GM19324 (cell line): ENCODE results near the gene TMEM271.

Experiments
- ATAC-seq: cut with Tn5 transposase; IDR thresholded peaks from one replicate; pipeline ENCODE4 v1.9.1; 2021; ENCODE audit warnings: mild to moderate bottlenecking, moderate library complexity; ENCODE audit not compliant: unreplicated experiment, low FRiP score

The TMEM271 gene

DNA sequence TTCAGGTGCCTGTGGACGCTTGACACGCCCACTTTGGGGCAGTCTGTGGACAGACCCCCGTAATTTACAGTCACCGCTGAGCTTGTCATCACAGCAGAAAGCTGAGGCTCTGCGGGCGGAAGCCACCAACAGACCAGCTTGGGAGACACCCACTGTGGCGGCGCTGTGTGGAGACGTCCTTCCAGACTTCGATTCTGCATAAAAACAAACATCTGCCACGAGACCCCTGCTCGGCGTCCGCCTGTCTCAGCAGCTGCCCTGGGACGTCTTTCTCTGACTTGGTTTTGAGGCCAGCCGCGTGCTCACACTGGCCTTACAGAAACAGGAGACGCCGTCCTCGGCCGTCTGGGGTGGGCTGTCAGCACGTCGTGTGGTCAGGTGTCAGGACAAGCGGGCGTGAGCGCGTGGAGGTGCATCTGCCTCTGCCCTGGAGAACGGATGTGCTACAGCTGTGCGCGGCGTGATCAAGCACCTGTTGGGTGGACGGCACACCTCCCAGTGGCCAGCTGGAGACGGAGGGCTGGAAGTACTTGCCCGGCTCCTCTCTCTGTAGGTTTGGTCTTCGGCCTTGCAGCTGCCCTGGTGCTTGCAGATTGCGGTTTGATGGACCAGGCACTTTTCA lies 39.6 kb downstream of the TMEM271 start:
- ATAC-seq = no peak

DNA sequence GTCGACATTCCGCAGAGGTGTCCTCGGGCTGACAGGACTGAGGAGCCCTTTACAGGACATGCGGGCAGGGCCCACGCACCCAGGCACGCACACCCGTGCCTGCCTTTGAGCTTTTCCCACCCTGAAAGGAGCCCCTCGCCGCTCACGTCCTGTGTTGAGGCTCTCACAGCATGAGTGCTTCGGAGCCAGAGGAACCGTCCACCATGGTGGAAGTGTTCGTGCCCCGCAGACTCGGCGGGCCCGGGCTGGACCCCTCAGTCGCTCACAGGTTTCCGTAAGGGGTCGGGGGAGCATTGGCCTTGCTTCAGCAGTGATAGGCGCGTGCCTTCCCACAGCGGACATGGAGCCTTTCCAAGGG lies 40.2 kb downstream of the TMEM271 start:
- ATAC-seq = no peak

- no peak for ATAC-seq
These were observed 40.7 kb downstream of the TMEM271 start for GRCh38 chr4:535181-535923.

GRCh38 chr4:534576-535151 lies 41.4 kb downstream of the TMEM271 start:
- no peak for ATAC-seq

- no peak for ATAC-seq
These were observed 42.0 kb downstream of the TMEM271 start for GRCh38 chr4:534101-534575.

GRCh38 chr4:533318-534100 lies 42.6 kb downstream of the TMEM271 start:
- no peak for ATAC-seq

GRCh38 chr4:532588-533317 lies 43.3 kb downstream of the TMEM271 start:
- no peak for ATAC-seq

GRCh38 chr4:531721-532565 lies 44.2 kb downstream of the TMEM271 start:
- no peak for ATAC-seq

DNA sequence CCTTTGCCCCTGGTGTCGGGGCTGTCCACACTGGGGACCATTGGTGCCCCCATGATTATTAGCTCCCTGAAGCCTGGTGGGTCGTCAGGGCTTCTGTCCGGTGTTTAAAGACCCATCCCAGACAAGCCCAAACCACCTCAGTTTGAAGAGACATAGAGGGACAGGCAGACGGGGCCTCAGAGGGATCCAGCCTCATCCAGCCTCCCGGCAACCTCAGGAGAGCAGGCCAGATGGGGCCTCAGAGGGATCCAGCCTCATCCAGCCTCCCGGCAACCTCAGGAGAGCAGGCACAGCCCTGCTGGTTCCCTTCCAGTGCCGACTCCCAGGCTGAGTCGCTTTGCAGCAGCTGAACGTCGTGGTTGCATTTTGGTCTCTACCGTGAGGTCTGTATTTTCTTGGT lies 45.0 kb downstream of the TMEM271 start:
- no peak for ATAC-seq

GRCh38 chr4:530017-530781 lies 45.9 kb downstream of the TMEM271 start:
- ATAC-seq = no peak

DNA sequence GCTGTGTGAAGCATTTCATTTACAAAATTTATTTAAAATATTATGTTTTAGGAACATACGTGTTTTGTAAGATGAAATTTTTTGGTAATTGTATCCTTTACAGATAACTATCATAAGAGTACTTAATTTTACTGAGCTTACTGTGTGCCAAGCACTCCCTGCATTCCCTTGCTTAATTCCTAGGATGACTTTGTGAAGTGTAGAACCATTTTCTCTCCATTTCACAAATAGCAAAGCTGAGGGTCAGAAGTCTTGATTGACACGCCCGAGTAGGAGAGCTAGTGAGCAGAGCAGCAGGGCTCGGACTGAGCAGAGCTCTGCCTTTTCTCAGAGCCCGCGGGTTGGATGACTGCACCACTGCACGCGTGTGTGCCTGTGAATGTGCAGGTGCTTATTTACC lies 46.5 kb downstream of the TMEM271 start:
- ATAC-seq = no peak

GRCh38 chr4:528835-529234 lies 47.3 kb downstream of the TMEM271 start:
- no peak for ATAC-seq

GRCh38 chr4:528296-528695 lies 47.8 kb downstream of the TMEM271 start:
- no peak for ATAC-seq

- ATAC-seq = no peak
These were observed 49.1 kb downstream of the TMEM271 start for GRCh38 chr4:526971-527460.

DNA sequence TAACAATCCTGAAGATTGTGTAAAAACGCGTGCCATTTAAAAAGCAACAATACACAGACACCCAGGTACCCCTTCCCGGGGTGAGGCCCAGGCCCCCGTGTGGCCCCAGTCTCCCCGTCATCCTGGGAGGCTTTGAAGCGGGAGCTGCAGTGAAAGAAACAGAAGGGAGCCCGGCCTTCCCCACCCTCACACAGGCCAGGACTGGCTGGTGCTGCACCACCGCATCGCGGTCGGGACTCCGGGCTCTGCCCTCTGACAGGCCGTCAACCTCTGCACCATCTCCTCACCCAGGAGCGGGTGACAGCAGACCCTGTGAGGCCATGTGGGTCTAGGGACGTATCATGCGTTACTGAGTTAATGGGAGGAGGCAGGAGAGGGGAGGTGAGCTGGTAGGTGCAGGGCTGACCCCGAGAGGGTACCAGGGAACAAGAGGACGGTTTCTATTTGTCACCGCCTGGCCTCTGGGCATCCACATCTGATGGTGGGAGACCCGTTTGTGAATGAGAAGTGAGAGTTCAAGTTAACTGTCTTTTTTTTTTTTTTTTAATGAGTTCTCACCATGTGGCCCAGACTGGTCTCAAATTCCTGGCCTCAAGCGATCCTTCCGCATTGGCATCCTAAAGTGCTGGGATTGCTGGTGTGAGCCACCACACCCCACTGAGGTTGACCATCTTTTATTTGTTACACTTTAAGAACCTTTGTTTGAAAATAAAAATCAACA lies 49.7 kb downstream of the TMEM271 start:
- ATAC-seq = no peak

DNA sequence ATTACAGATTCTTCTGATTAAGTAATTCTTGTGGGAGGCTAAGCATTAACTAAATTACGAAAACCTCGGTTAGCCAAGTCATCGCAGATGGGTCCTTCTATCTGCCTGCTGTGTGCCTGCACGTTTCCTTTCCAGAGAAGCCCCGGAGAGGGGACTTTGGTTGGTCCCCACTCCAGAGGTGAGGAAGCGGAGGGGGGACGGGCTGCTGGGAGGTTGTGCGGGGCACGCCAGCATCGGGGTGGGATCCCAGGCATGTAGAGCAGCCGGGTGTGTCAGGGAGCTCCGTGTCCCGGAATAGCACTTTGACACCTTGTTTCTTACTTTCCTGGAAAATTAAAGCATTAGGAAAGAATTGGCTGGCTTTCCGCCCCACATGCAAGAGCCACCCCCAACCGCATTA lies 50.4 kb downstream of the TMEM271 start:
- no peak for ATAC-seq

DNA sequence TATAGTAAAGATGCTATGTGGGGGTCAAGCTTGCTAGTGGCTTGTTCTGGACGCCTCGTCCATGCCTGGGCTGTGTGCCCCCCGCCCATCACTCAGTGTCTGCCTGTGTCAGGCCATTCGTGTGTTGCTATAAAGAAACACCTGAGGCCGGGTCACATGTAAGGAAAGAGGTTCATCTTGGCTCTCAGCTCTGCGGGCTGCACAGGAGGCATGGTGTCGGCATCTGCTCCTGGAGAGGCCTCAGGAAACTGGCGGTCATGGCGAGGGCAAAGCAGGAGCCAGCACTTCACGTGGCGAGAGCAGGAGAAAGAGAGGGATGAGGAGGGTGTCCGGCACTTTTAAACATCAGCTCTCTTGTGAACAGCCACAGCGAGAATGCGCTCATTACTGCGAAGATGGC lies 51.9 kb downstream of the TMEM271 start:
- ATAC-seq = no peak
